Measurements from ENCODE around the gene BPIFA1. TPM values are rescaled to one million over a fixed set of nuclear protein-coding genes. Genes with fewer than 3 reads are reported as not detected.

The BPIFA1 gene
- not detected for total RNA-seq

- POLR2A ChIA-PET, result no interaction called here
Measured at GRCh38 chr20:33235696-33236095, at the start of gene BPIFA1. Gene BPIFA1, plus strand, starts transcription at chr20:33235996. Its CDS starts 1,716 bp downstream, at chr20:33237712.

GRCh38 chr20:33187491-33187890, 48.3 kb upstream of the BPIFA1 start:
- Mint-ChIP-seq H3K4me3 (no peak overlapping the region), H3K9me3 (peaks cover 4% of the 10 kb centered on the region), H3K27ac (no peak overlapping the region), H3K36me3 (no peaks in the 10 kb centered on the region), H3K27me3 (peaks cover 4% of the 10 kb centered on the region), H3K4me1 (ENCODE audit: low read depth) (no peaks in the 10 kb centered on the region)
- intact Hi-C loops (cut with micrococcal nuclease), result no loop called here
- POLR2A ChIA-PET, result no interaction called here
- DNase-seq, result no peak
- CTCF ChIA-PET, result no interaction called here

More at GRCh38 chr20:33235696-33236095, at the start of gene BPIFA1:
- no peak for DNase-seq
- CTCF ChIA-PET, result no interaction called here
- peaks cover 4% of the 10 kb centered on the region for H3K4me1 Mint-ChIP-seq (ENCODE audit: low read depth)
- intact Hi-C loops (cut with micrococcal nuclease), result no loop called here
- no peaks in the 10 kb centered on the region for H3K9me3 Mint-ChIP-seq
- H3K4me3 Mint-ChIP-seq, result no peak within 1 kb of the TSS
- H3K36me3 Mint-ChIP-seq, result no peaks in the 10 kb centered on the region
- H3K27me3 Mint-ChIP-seq, result peaks cover 9% of the 10 kb centered on the region
- no peak within 1 kb of the TSS for H3K27ac Mint-ChIP-seq

- POLR2A ChIA-PET, result no interaction called here
- DNase-seq, result no peak
- intact Hi-C loops (cut with micrococcal nuclease), result no loop called here
- Mint-ChIP-seq H3K27me3 (peaks cover 4% of the 10 kb centered on the region), H3K4me3 (no peak overlapping the region), H3K36me3 (no peaks in the 10 kb centered on the region), H3K9me3 (peaks cover 1% of the 10 kb centered on the region), H3K27ac (no peak overlapping the region), H3K4me1 (ENCODE audit: low read depth) (no peaks in the 10 kb centered on the region)
- CTCF ChIA-PET, result no interaction called here
Measured at GRCh38 chr20:33188421-33188820, 47.4 kb upstream of the BPIFA1 start.

GRCh38 chr20:33191484-33191883, 44.3 kb upstream of the BPIFA1 start:
- peaks cover 4% of the 10 kb centered on the region for H3K27me3 Mint-ChIP-seq
- POLR2A ChIA-PET, result no interaction called here
- H3K27ac Mint-ChIP-seq, result no peak overlapping the region
- CTCF ChIA-PET, result no interaction called here
- no peaks in the 10 kb centered on the region for H3K9me3 Mint-ChIP-seq
- H3K4me1 Mint-ChIP-seq (ENCODE audit: low read depth), result no peaks in the 10 kb centered on the region
- no peaks in the 10 kb centered on the region for H3K36me3 Mint-ChIP-seq
- no peak for DNase-seq
- no peak overlapping the region for H3K4me3 Mint-ChIP-seq
- intact Hi-C loops (cut with micrococcal nuclease), result no loop called here

GRCh38 chr20:33191955-33192354, 43.8 kb upstream of the BPIFA1 start:
- Mint-ChIP-seq H3K36me3 (no peaks in the 10 kb centered on the region), H3K4me1 (ENCODE audit: low read depth) (no peaks in the 10 kb centered on the region), H3K4me3 (no peak overlapping the region), H3K9me3 (no peaks in the 10 kb centered on the region), H3K27me3 (peaks cover 4% of the 10 kb centered on the region), H3K27ac (no peak overlapping the region)
- ChIA-PET CTCF (no interaction called here), POLR2A (no interaction called here)
- DNase-seq, result no peak
- intact Hi-C loops (cut with micrococcal nuclease), result no loop called here

GRCh38 chr20:33192912-33193501, 42.8 kb upstream of the BPIFA1 start:
- ChIA-PET POLR2A (no interaction called here), CTCF (no interaction called here)
- no peak overlapping the region for H3K27ac Mint-ChIP-seq
- intact Hi-C loops (cut with micrococcal nuclease), result no loop called here
- H3K4me3 Mint-ChIP-seq, result no peak overlapping the region
- H3K27me3 Mint-ChIP-seq, result peaks cover 4% of the 10 kb centered on the region
- DNase-seq, result no peak
- H3K36me3 Mint-ChIP-seq, result no peaks in the 10 kb centered on the region
- H3K9me3 Mint-ChIP-seq, result no peaks in the 10 kb centered on the region
- no peaks in the 10 kb centered on the region for H3K4me1 Mint-ChIP-seq (ENCODE audit: low read depth)

- DNase-seq, result no peak
- ChIA-PET CTCF (no interaction called here), POLR2A (no interaction called here)
- no peaks in the 10 kb centered on the region for H3K36me3 Mint-ChIP-seq
- no peak overlapping the region for H3K4me3 Mint-ChIP-seq
- H3K4me1 Mint-ChIP-seq (ENCODE audit: low read depth), result no peaks in the 10 kb centered on the region
- intact Hi-C loops (cut with micrococcal nuclease), result no loop called here
- no peaks in the 10 kb centered on the region for H3K9me3 Mint-ChIP-seq
- H3K27me3 Mint-ChIP-seq, result peaks cover 4% of the 10 kb centered on the region
- no peak overlapping the region for H3K27ac Mint-ChIP-seq
Measured at GRCh38 chr20:33199026-33199425, 36.8 kb upstream of the BPIFA1 start.

GRCh38 chr20:33202451-33202850, 33.3 kb upstream of the BPIFA1 start:
- intact Hi-C loops (cut with micrococcal nuclease), result no loop called here
- no peak for DNase-seq
- ChIA-PET CTCF (interaction anchor here (1.1 kb wide), 1 partner anchor 33 kb away, joined by 3 read pairs; no protein-coding TSS in a partner anchor), POLR2A (no interaction called here)
- Mint-ChIP-seq H3K4me3 (no peak overlapping the region), H3K9me3 (no peaks in the 10 kb centered on the region), H3K4me1 (ENCODE audit: low read depth) (no peaks in the 10 kb centered on the region), H3K36me3 (no peaks in the 10 kb centered on the region), H3K27ac (no peak overlapping the region), H3K27me3 (peaks cover 15% of the 10 kb centered on the region)

- no peaks in the 10 kb centered on the region for H3K9me3 Mint-ChIP-seq
- CTCF ChIA-PET, result no interaction called here
- no peak overlapping the region for H3K27ac Mint-ChIP-seq
- H3K4me3 Mint-ChIP-seq, result no peak overlapping the region
- intact Hi-C loops (cut with micrococcal nuclease), result no loop called here
- no peaks in the 10 kb centered on the region for H3K4me1 Mint-ChIP-seq (ENCODE audit: low read depth)
- no peaks in the 10 kb centered on the region for H3K36me3 Mint-ChIP-seq
- peaks cover 22% of the 10 kb centered on the region for H3K27me3 Mint-ChIP-seq
- POLR2A ChIA-PET, result no interaction called here
- DNase-seq, result no peak
Measured at GRCh38 chr20:33203444-33203843, 32.4 kb upstream of the BPIFA1 start.

- no peak overlapping the region for H3K27ac Mint-ChIP-seq
- CTCF ChIA-PET, result interaction anchor here (0.7 kb wide), 1 partner anchor 308 kb away, joined by 3 read pairs; no protein-coding TSS in a partner anchor
- H3K9me3 Mint-ChIP-seq, result no peaks in the 10 kb centered on the region
- POLR2A ChIA-PET, result no interaction called here
- no peaks in the 10 kb centered on the region for H3K4me1 Mint-ChIP-seq (ENCODE audit: low read depth)
- H3K36me3 Mint-ChIP-seq, result no peaks in the 10 kb centered on the region
- intact Hi-C loops (cut with micrococcal nuclease), result no loop called here
- peak; percentile 58 for DNase-seq
- H3K4me3 Mint-ChIP-seq, result no peak overlapping the region
- H3K27me3 Mint-ChIP-seq, result peaks cover 42% of the 10 kb centered on the region
Measured at GRCh38 chr20:33209789-33210188, 26.0 kb upstream of the BPIFA1 start.

- intact Hi-C loops (cut with micrococcal nuclease), result no loop called here
- Mint-ChIP-seq H3K27me3 (peaks cover 41% of the 10 kb centered on the region), H3K9me3 (no peaks in the 10 kb centered on the region), H3K4me3 (no peak overlapping the region), H3K4me1 (ENCODE audit: low read depth) (no peaks in the 10 kb centered on the region), H3K36me3 (no peaks in the 10 kb centered on the region), H3K27ac (no peak overlapping the region)
- no peak for DNase-seq
- POLR2A ChIA-PET, result interaction anchor here (0.6 kb wide), 1 partner anchor 76 kb away, joined by 3 read pairs; no protein-coding TSS in a partner anchor
- CTCF ChIA-PET, result interaction anchor here (0.8 kb wide), 1 partner anchor 183 kb away, joined by 3 read pairs; no protein-coding TSS in a partner anchor
Measured at GRCh38 chr20:33210371-33210770, 25.4 kb upstream of the BPIFA1 start.

- no peak overlapping the region for H3K4me3 Mint-ChIP-seq
- no peaks in the 10 kb centered on the region for H3K9me3 Mint-ChIP-seq
- H3K27ac Mint-ChIP-seq, result no peak overlapping the region
- intact Hi-C loops (cut with micrococcal nuclease), result no loop called here
- no peaks in the 10 kb centered on the region for H3K36me3 Mint-ChIP-seq
- no peaks in the 10 kb centered on the region for H3K4me1 Mint-ChIP-seq (ENCODE audit: low read depth)
- peak; percentile 37 for DNase-seq
- peaks cover 49% of the 10 kb centered on the region for H3K27me3 Mint-ChIP-seq
- CTCF ChIA-PET, result interaction anchor here (0.6 to 1.2 kb wide), 6 partner anchors 9 to 310 kb away, joined by 3 to 4 read pairs (median 3); no protein-coding TSS in a partner anchor
- POLR2A ChIA-PET, result no interaction called here
Measured at GRCh38 chr20:33211817-33212424, 23.9 kb upstream of the BPIFA1 start.

GRCh38 chr20:33217052-33217451, 18.7 kb upstream of the BPIFA1 start, which contains the start of gene BPIFA3:
Gene BPIFA3, plus strand, starts transcription at chr20:33217352. Its CDS starts 185 bp downstream, at chr20:33217537.
- Mint-ChIP-seq H3K9me3 (no peaks in the 10 kb centered on the region), H3K36me3 (no peaks in the 10 kb centered on the region), H3K27ac (no peak within 1 kb of the TSS), H3K4me1 (ENCODE audit: low read depth) (no peaks in the 10 kb centered on the region), H3K4me3 (no peak within 1 kb of the TSS), H3K27me3 (peaks cover 22% of the 10 kb centered on the region)
- DNase-seq, result no peak
- ChIA-PET CTCF (no interaction called here), POLR2A (no interaction called here)
- intact Hi-C loops (cut with micrococcal nuclease), result no loop called here
